ENCODE measurements around the gene NELFA. TPM values are rescaled to one million over a fixed set of nuclear protein-coding genes. Genes with fewer than 3 reads are reported as not detected.
"Not testable (repeated sequence)": the region's sequence is repeated elsewhere in the genome, so short reads cannot be mapped to it uniquely, and the experiment has no call there.

The NELFA gene
- total RNA-seq, 1 experiment from 2014 or later = 14.7 TPM

DNA sequence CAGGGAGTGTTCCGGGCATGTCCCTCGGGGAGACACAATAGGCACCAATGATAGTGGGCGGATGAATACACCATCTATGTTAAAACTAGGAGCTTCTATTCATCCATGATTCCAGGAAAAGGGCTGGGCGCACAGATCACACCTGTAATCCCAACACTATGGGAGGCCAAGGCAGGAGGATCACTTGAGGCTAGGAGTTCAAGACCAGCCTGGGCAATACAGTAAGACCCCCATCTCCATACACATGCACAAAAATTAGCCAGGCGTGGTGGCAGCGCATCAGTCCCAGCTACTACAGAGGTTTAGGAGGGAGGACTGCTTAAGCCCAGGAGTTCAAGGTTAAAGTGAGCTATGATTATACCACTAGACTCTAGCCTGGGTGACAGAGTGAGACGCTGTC, 2.4 kb downstream of the NELFA start:
- in situ Hi-C loops (cut with HindIII; ENCODE audit: low pct_unique_long_range_greater_than_20kb, low sequenced_read_pairs) = no loop called here
- no peak for DNase-seq (ENCODE audit: low read depth, low spot score)

DNA sequence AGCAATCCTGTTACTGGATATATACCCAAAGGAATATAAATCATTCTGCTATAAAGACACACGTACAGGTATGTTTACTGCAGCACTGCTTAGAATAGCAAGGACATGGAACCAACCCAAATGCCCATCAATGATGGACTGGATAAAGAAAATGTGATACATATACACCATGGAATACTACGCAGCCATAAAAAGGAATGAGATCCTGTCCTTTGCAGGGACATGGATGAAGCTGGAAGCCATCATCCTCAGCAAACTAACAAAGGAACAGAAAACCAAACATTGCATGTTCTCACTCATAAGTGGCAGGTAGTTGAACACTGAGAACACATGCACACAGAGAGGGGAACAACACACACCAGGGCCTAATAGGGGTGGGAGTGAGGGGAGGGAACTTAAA, 5.4 kb downstream of the NELFA start:
- DNase-seq (ENCODE audit: low read depth, low spot score); in situ Hi-C loops (cut with HindIII; ENCODE audit: low pct_unique_long_range_greater_than_20kb, low sequenced_read_pairs): not testable (repeated sequence)

DNA sequence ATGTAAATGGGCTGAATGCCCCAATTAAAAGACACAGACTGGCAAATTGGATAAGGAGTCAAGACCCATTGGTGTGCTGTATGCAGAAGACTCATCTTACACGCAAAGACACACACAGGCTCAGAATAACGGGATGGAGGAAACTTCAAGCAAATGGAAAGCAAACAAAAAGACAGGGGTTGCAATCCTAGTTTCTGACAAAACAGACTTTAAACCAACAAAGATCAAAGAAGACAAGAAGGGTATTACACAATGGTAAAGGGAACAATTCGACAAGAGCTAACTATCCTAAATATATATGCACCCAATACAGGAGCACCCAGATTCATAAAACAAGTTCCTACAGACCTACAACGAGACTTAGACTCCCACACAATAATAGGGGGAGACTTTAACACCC, 9.5 kb downstream of the NELFA start:
- DNase-seq (ENCODE audit: low read depth, low spot score); in situ Hi-C loops (cut with HindIII; ENCODE audit: low pct_unique_long_range_greater_than_20kb, low sequenced_read_pairs): not testable (repeated sequence)

DNA sequence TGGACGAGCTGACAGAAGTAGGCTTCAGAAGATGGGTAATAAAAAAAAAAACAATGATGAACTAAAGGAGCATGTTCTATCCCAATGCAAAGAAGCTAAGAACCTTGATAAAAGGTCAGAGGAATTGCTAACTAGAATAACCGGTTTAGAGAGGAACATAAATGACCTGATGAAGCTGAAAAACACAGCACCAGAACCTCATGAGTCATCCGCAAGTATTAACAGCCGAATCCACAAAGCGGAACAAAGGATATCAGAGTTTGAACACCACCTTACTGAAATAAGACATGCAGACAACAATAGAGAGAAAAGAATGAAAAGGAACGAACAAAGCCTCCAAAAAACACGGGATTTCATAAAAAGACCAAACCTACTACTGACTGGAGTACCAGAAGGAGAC, 10.5 kb downstream of the NELFA start:
- no peak for DNase-seq (ENCODE audit: low read depth, low spot score)
- in situ Hi-C loops (cut with HindIII; ENCODE audit: low pct_unique_long_range_greater_than_20kb, low sequenced_read_pairs) = no loop called here

DNA sequence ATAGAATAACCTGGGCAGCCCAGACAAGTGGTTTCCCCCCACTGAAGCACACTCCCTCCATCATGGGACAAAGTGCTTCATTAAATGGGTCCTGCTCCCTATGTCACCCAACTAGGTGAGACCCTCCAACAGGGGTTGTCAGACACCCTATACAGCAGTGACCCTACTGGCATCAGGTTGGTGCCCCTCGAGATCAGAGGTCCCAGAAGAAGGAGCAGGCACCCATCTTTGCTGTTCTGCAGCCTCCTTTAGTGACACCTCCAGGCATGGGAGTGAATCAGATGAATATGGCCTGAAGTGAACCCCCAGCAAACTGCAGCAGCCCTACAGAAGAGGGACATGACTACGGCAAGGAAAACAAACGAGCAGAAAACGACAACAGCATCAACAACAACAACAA, 11.1 kb downstream of the NELFA start:
- in situ Hi-C loops (cut with HindIII; ENCODE audit: low pct_unique_long_range_greater_than_20kb, low sequenced_read_pairs) = no loop called here
- no peak for DNase-seq (ENCODE audit: low read depth, low spot score)

DNA sequence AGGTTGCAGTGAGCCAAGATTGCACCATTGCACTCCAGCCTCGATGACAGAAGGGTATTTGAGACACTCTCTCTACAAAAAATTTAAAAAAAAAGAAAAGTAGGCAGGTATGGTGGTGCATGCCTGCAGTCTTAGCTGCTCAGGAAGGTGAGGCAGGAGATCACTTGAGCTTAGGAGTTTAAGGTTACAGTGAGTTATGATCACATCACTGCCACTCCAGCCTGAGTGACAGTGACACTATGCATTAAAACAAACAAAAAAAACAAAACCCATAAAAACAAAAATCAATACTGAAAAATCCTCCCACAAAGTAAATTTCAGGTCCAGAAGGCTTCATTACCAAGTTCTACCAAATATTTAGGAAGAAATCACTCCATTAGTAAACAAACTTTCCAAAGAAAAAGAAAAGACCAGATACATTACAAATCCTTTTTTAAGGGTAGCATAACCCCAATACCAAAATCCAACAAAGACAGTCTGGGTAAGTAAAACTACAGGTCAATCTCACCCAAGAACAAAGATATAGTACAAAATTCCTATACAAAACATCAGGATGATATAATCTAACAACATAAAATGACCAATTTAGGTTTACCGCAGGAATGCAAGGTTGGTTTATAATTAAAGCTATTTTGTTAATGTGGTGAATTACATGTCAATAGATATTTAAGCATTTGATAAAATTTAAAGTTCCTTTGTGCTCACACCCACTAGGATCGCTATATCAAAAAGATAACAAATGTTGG, 11.7 kb downstream of the NELFA start:
- no peak for DNase-seq (ENCODE audit: low read depth, low spot score)
- in situ Hi-C loops (cut with HindIII; ENCODE audit: low pct_unique_long_range_greater_than_20kb, low sequenced_read_pairs) = no loop called here

DNA sequence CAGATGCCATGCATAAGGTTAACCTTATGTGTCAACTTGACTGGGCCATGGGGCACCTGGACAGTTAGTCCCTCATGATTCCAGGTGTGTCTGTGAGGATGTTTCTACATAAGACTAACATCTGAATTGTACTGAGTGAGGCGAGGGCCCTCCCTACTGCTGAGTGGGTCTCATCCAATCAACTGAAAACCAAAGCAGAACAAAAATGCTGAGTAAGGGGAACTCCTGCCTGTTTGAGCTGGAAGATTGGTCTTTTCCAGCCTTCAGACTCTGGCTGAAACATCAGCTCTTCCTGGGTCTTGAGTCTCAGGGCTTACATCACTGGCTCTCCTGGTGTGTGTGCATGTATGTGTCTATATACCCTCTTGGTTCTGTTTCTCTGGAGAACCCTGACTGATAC, 13.8 kb downstream of the NELFA start:
- in situ Hi-C loops (cut with HindIII; ENCODE audit: low pct_unique_long_range_greater_than_20kb, low sequenced_read_pairs) = no loop called here
- DNase-seq (ENCODE audit: low read depth, low spot score) = no peak

DNA sequence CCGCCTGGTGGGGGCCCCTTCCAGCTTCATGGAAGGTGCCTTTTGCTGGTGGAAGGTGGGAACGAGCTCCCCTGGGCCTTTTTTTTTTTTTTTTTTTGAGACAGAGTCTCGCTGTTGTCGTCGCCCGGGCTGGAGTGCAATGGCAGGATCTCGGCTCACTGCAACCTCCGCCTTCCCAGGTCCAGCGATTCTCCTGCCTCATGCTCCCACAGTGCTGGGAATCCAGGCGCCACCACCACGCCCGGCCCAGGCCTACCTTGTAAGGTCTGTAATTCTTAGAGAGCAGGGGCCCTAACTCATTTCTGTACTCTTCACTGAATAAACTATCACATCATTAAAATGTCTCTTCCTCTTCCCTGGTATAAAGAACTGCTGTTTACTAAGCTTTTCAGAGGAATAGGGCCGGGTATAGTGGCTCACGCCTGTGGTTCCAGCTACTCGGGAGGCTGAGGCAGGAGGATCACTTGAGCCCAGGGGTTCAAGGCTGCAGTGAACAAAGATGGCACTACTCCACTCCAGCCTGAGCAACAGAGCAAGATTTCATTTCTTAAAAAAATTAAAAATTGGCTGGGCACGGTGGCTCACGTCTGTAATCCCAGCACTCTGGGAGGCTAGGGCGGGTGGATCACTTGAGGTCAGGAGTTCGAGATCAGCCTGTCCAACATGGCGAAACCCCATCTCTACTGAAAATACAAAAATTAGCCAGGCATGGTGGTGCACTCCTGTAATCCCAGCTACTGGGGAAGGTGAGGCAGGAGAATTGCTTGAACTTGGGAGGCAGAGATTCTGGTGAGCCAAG, 14.9 kb downstream of the NELFA start:
- DNase-seq (ENCODE audit: low read depth, low spot score); in situ Hi-C loops (cut with HindIII; ENCODE audit: low pct_unique_long_range_greater_than_20kb, low sequenced_read_pairs): not testable (repeated sequence)

DNA sequence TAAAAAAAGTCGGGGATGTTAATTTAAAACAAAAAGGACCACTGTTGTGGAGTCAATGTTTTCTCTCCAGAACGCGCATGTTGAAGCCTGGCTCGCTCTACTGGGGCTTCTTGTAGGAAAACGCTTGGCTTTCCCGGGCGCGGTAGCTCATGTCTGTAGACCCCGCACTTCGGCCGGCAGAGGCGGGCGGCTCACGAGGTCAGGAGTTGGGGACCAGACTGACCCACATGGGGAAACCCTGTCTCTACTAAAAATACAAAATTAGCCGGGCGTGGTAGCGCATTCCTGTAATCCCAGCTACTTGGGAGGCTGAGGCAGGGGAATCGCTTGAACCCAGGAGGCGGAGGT, 15.6 kb downstream of the NELFA start:
- no peak for DNase-seq (ENCODE audit: low read depth, low spot score)
- in situ Hi-C loops (cut with HindIII; ENCODE audit: low pct_unique_long_range_greater_than_20kb, low sequenced_read_pairs) = no loop called here

DNA sequence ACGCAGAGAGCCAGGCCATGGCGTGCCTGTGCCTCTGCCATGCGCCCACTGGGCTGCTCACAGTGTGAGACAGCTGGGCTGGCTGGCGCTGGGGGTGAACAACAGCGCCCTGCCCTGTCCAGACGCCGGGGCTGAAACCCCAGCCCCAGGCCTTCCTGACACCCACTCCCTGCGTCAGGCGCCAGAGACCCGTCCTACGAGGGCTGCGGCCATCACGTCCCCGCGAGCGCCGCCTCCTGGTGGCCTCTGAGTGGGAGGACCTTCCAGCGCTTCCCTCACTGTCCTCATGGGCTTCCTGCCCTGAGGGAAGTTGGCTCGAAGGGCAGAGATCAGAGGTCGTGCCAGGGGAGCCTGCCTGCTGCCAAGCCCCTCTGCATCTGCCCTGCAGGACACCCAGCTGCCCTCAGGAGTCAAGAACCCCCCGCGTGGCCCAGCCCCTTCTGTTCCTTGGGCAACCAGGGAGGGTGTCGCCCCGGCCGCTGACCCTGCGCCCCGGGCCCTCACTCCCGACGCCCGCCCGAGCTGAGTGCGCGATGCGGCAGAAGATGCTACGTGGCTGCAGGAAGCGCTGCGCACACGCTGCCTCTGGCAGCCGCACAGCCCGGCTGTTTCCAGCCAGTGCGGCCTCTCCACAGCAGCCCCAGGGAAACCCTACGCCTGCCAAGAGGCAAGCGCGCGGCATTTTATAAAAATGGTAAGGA, 16.2 kb downstream of the NELFA start:
- in situ Hi-C loops (cut with HindIII; ENCODE audit: low pct_unique_long_range_greater_than_20kb, low sequenced_read_pairs) = no loop called here
- DNase-seq (ENCODE audit: low read depth, low spot score) = no peak

DNA sequence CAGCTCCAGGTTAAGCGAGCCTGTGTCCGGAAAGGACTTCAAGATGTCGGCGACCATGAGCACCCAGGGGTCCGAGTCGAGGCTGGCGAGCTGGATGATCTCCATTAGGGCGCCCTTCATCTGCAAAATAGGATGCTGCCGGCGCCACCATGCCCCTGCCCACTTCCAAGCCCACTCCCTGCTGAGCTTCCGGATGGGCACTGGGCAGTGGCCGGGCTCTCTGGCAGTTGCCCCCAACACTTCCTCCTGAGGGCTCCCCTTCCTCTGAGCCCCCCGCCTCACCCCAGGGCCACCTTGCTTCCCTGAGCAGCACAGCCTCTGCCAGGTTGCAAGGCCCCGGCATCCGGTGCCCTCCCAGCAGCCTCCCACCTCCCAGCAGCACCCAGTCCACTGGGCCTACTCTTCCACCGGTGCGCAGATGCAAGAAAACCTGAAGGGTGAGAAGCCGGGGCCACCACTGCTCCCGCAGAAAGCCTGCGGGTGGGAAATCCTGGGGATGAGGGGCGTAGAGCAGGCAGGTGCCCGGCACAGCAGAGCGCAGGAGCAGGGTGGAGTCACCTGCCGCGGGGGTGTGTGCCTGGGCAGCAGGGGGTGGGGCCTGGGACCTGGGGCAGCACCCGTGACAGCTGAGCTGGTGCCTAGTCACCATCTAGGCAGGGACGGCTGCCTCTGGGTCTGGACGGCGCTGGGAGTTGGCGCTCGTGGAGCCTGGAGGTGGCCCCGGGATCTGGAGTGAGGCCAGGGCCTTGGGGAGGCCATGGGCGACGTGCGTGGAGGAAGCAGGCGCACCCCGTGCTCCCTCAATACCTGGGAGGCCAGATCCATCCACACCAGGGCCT, 17.0 kb downstream of the NELFA start:
- in situ Hi-C loops (cut with HindIII; ENCODE audit: low pct_unique_long_range_greater_than_20kb, low sequenced_read_pairs) = no loop called here
- DNase-seq (ENCODE audit: low read depth, low spot score) = no peak

DNA sequence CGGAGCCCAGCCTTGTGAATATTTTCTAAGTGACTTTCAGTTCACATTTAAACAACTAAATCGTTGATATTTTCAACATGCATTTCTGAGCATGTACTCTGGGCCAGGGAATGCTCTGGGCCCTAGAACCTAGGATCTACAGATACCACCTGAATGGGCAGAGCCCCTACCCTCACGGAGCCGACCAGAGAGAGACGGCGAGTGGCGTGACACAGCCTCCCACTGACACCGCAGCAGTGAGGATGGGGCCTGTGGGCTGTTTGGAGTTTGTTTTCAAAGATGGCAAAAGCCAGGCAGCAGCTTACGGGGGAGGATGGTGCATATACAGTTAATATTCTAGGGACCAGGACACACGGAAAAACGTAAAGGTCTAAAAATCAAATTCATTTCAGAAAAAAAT, 17.7 kb downstream of the NELFA start:
- no peak for DNase-seq (ENCODE audit: low read depth, low spot score)
- in situ Hi-C loops (cut with HindIII; ENCODE audit: low pct_unique_long_range_greater_than_20kb, low sequenced_read_pairs) = no loop called here

DNA sequence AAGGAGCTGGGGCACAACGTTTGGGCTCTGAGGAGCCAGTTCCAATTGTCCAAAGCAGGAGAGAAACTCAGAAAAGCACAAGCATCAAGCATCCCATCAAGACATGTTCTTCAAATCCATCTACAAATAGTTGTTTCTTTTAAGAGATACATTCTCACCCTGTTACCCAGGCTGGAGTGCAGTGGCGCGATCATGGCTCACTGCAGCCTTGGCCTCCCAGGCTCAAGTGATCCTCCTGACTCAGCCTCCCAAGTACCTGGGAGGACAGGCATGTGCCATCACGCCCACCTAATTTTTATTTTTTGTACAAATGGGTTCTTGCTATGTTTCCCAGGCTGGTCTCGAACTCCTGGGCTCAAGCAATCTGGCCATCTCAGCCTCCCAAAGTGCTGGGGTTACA, 18.1 kb downstream of the NELFA start:
- in situ Hi-C loops (cut with HindIII; ENCODE audit: low pct_unique_long_range_greater_than_20kb, low sequenced_read_pairs) = no loop called here
- no peak for DNase-seq (ENCODE audit: low read depth, low spot score)

DNA sequence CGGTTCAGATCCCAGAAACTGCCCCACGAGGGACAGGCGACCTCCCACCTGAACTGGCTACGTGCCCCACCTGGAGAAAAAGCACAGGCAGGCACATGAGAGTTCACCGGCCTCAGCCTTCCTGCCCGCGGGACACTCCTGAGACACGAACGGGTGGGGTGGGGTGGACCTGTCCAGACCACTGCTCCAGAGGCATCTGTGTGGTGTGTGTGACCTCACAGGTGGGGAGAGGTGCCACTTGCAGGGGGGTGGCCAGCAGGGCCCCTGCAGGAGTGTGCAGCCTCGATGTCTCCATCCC, 18.5 kb downstream of the NELFA start:
- in situ Hi-C loops (cut with HindIII; ENCODE audit: low pct_unique_long_range_greater_than_20kb, low sequenced_read_pairs) = no loop called here

DNA sequence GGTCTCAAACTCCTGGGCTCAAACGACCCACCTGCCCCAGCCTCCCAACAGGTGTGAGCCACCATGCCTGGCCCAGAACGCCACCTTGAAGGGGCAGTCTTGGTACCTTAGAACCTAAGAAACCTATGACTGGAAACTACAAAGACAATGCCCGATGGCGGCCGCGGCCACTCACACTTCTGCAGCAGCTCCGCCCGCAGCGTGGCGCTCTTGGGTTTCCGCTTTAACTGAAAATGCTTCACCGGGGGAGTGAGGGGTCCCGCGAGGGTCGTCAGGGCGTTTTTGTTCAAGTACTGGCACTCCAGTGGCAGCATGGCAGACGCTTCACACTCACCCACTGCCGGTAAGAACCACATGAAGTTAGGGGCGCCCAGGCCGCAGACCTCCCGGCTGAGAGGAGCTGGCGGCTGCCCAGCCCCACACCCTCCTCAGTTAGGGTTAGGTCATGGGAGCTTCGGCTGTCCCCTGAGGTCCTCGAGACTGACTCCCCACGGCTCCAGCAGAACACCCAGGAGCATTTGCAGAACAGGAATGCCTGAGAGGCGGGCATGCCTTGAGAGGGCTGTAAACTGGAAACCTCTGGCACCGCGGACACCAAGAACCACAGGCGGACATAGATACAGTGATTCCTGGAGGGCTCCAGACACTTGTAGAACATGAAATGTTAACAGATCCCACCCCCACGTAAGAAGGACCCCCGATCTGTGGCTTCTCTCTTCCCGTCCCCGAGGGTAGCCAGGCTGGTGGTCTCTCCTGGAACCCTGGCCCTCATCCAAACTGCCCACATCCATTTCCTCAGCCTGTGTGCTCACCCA, 19.0 kb downstream of the NELFA start:
- in situ Hi-C loops (cut with HindIII; ENCODE audit: low pct_unique_long_range_greater_than_20kb, low sequenced_read_pairs) = no loop called here
- no peak for DNase-seq (ENCODE audit: low read depth, low spot score)

More for the DNA sequence above, 18.5 kb downstream of the NELFA start:
- no peak for DNase-seq (ENCODE audit: low read depth, low spot score)

DNA sequence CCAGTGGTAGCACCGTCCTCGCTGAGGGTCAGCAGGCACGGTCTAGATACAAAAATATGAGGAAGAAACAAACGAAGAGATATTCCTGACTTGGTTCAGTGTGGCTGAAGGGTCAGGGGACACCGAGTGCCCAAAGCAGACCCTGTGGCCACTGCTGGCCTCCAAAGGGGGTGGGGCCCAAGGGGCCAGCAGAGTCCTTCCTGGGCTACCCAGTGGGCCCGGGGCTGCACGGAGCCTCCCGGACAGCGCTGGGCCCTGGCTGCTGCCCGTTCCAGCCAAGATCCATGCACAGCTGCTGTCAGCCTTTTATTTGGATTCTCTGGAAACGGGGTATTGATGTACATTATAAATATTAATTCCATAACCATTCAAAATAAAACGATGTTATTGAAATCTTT, 20.4 kb downstream of the NELFA start:
- in situ Hi-C loops (cut with HindIII; ENCODE audit: low pct_unique_long_range_greater_than_20kb, low sequenced_read_pairs) = no loop called here
- DNase-seq (ENCODE audit: low read depth, low spot score) = no peak

DNA sequence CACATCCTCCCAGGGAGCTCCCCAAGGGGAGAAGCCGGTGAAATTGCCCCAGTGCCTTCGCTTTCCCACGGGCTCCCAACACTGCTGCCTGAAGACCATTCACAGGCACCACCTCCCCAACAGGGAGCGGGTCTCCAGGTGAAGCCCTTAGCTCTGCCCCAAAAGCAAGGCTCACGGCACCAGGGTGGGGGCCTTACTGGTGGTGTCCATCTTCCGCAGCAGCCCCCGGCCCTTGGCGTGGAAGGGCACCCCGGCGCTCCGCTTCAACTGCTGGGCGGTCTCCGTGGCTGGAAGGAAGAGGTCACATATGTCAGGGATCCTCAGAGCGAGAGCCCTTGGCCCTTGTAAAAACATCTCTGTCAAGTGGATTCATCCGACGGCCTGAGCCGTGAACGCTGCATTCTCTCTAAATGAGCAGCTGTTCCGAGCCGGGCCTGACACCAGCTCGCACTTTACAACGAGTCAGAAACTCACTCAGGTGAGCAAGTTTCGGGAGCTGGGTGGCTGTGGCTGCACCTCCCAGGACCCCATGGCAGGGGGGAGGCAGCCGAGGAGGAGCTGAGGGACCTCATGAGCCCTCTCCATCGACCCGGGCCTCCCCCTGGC, 20.9 kb downstream of the NELFA start:
- DNase-seq (ENCODE audit: low read depth, low spot score) = no peak
- in situ Hi-C loops (cut with HindIII; ENCODE audit: low pct_unique_long_range_greater_than_20kb, low sequenced_read_pairs) = no loop called here

Data from SK-MEL-5 (cell line).